HG03575 (cell line): ENCODE measurements around the gene COTL1.

Experiments
- ATAC-seq: cut with Tn5 transposase; IDR thresholded peaks from one replicate; pipeline ENCODE4 v1.9.1; 2021; ENCODE audit not compliant: unreplicated experiment, insufficient number of reproducible peaks, low FRiP score; ENCODE audit errors: extremely low read depth

COTL1 gene

GRCh38 chr16:84582958-84583516, 34.8 kb downstream of the COTL1 start:
- ATAC-seq = no peak

GRCh38 chr16:84581158-84581557, 36.7 kb downstream of the COTL1 start:
- ATAC-seq = no peak

GRCh38 chr16:84579936-84580335, 37.9 kb downstream of the COTL1 start:
- ATAC-seq = no peak

- no peak for ATAC-seq
Measured at GRCh38 chr16:84578538-84579126, 39.2 kb downstream of the COTL1 start.

- ATAC-seq = no peak
Measured at GRCh38 chr16:84577034-84577803, 40.7 kb downstream of the COTL1 start.

GRCh38 chr16:84575914-84576313, 42.0 kb downstream of the COTL1 start:
- ATAC-seq = no peak

GRCh38 chr16:84574191-84574590, 43.7 kb downstream of the COTL1 start:
- no peak for ATAC-seq

- no peak for ATAC-seq
Measured at GRCh38 chr16:84572096-84572495, 45.8 kb downstream of the COTL1 start.

GRCh38 chr16:84571506-84571905, 46.4 kb downstream of the COTL1 start:
- no peak for ATAC-seq

- ATAC-seq = no peak
Measured at GRCh38 chr16:84570739-84571403, 47.0 kb downstream of the COTL1 start.

- no peak for ATAC-seq
Measured at GRCh38 chr16:84569382-84569987, 48.4 kb downstream of the COTL1 start.

GRCh38 chr16:84568066-84568465, 49.8 kb downstream of the COTL1 start:
- no peak for ATAC-seq

GRCh38 chr16:84567286-84567962, 50.5 kb downstream of the COTL1 start:
- no peak for ATAC-seq

GRCh38 chr16:84566545-84567257, 51.2 kb downstream of the COTL1 start:
- no peak for ATAC-seq

- ATAC-seq = no peak
Measured at GRCh38 chr16:84565669-84566495, 52.0 kb downstream of the COTL1 start.

GRCh38 chr16:84563786-84564420, 54.0 kb downstream of the COTL1 start:
- no peak for ATAC-seq

- no peak for ATAC-seq
Measured at GRCh38 chr16:84563064-84563715, 54.7 kb downstream of the COTL1 start.
